NCI-H526 treated with DMSO at 0.1 percent for 48 hours (cell line): Measurements from ENCODE around the gene CPLX3.

Experiments
- DNase-seq: peaks from one replicate; lab custom pipeline; 2025; lab: John Stamatoyannopoulos, UW

Gene CPLX3

DNA sequence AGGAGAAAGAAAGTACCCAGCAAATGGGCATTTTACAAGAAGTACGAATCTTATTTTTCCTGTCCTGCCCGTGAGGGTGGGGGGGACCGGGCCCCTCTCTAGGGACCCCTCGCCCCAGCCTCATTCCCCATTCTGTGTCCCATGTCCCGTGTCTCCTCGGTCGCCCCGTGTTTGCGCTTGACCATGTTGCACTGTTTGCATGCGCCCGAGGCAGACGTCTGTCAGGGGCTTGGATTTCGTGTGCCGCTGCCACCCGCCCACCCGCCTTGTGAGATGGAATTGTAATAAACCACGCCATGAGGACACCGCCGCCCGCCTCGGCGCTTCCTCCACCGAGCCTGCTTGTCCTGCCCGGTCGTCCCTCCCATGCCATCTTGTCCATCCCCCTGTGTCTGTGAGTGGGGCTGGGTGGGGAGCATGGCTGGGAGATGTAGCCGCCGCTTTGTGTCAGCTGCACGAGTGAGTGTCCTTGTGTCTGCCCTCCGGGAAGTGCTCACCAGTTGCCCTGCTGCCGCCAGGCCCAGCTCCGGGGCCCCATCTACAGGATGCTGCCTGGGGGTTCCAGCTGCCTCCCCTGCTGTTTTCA is 23.5 kb upstream of the CPLX3 start:
- DNase-seq, result no peak

DNA sequence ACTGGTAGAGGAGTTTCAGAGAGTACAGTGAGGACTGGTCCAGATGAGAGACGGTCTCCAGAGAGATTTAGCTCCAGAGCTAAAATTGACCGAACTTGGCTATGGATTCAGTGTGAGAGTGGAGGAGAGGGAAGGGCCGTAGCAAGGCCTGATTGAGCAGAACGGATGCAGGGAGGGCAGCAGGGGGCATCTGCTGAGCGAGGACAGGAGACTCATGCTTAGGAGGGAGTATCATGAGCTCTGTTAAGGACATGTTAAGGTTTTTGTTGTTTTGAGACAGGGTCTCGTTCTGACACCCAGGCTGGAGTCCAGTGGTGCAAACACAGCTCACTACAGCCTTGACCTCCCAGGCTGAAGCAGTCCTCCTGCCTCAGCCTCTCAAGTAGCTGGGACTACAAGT is 21.5 kb upstream of the CPLX3 start:
- no peak for DNase-seq

- DNase-seq, result no peak
Observed at GRCh38 chr15:74807282-74807681, 19.1 kb upstream of the CPLX3 start.

DNA sequence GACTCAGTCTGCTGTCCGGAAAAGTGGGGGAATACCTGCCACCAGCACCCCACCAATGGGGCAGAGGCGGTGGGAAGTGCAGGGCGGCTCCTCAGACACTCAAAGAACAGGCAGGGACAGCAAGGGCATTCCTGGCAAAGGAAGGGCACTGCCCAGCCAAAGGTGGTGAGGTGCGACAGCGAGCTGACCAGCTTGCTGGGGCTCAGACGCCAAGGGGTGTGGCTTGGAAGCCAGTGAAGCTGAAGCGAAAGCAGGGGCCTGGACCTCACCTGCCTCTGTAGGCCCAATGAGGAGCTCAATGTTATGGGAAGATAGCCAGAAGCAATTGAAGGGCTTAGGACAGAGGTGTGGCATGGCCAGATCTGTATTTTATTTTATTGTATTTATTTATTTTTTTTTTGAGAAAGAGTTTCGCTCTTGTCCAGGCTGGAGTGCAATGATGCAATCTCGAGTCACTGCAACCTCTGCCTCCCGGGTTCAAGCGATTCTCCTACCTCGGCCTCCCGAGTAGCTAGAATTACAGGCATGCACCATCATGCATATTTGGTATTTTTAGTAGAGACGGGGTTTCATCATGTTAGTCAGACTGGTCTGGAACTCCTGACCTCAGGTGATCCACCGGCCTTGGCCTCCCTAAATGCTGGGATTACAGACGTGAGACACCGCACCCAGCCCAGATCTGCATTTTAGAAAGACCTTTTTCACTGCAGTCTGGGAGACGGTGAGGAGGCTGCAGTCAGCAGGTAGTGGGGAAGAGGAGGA is 18.2 kb upstream of the CPLX3 start:
- no peak for DNase-seq

- DNase-seq, result no peak
Observed at GRCh38 chr15:74808840-74809229, 17.6 kb upstream of the CPLX3 start.

DNA sequence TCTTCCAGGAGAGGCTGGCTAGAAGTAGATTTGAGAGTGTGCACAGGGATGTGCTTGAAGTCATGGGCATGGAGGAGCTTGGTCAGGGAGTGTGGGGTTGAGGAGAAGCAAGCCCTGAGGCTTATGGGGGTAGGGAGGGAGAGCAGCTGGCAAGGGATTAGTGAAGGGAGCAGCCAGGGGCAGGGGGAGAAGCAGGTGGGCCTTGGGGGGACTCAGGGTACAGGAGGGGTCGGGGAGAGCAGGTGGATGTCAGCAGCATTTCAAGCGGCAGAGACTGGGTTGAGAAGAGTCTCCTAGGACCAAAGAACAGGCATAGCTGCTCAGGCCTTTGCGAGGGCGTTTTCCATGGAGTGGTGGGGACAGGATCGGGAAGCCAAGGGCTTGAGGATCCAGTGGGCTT is 17.2 kb upstream of the CPLX3 start:
- no peak for DNase-seq

DNA sequence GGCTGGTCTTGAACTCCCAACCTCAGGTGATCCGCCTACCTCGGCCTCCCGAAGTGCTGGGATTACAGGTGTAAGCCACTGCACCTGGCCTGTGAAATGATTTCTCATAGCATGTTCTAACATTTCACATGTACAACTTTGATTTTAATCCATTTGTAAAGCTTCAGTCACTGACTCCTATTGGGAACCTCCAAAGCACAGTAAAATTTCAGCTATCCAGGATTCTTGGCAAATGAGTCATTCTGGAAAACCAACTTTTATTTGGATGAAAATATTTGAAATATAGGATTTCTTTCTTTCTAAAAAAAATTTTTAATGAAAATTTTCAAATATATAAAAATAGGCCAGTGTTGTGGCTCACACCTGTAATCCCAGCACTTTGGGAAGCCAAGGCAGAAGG is 16.5 kb upstream of the CPLX3 start:
- DNase-seq, result no peak

GRCh38 chr15:74812533-74812932 is 13.9 kb upstream of the CPLX3 start, which contains the start of gene LMAN1L:
LMAN1L (plus strand) TSS chr15:74812835; CDS start chr15:74812855, 20 bp downstream.
- DNase-seq, result no peak

DNA sequence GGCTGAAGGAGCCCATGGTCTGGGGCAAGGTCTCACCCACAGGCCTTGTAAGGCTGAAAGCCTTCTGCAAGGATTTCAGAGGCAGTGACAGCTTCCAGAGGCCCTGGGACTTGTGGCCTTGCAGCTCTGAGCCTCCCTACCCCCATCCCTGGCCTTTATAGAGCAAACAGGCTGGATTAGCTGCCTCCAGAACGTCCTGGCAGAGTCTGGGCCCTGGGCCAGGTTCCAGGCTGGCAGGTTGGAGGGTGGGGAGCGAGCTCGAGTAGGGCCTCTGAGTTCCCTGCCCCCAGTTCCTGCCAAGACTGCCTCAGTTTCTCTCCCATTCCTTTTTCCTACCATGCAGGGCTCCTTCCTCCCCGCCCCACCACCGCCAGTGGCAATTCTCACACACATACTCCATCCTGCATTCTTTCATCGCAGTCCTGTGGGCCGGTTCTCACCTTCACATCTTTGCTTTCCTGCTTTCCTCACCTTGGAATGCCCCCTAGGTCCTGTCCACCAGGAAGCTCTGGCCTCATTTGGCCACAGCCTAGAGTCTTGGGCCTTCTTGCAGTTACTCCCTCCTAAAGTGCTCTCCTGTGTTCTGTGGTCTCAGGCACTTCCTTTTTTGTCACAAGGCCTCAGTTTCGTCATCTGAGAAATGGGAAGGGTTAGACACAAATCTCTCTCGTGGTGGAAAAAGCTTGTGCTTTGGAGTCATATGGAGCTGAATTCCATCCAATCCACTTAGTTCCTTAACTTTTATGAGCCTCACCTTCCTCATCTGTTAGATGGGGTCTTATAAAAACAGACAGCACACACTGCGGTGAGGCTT is 11.1 kb upstream of the CPLX3 start:
- no peak for DNase-seq

GRCh38 chr15:74815961-74816360 is 10.5 kb upstream of the CPLX3 start:
- DNase-seq, result no peak

GRCh38 chr15:74816624-74817369 is 9.6 kb upstream of the CPLX3 start:
- no peak for DNase-seq

GRCh38 chr15:74817370-74817737 is 9.1 kb upstream of the CPLX3 start:
- DNase-seq, result no peak

- no peak for DNase-seq
Observed at GRCh38 chr15:74820056-74820455, 6.4 kb upstream of the CPLX3 start.

DNA sequence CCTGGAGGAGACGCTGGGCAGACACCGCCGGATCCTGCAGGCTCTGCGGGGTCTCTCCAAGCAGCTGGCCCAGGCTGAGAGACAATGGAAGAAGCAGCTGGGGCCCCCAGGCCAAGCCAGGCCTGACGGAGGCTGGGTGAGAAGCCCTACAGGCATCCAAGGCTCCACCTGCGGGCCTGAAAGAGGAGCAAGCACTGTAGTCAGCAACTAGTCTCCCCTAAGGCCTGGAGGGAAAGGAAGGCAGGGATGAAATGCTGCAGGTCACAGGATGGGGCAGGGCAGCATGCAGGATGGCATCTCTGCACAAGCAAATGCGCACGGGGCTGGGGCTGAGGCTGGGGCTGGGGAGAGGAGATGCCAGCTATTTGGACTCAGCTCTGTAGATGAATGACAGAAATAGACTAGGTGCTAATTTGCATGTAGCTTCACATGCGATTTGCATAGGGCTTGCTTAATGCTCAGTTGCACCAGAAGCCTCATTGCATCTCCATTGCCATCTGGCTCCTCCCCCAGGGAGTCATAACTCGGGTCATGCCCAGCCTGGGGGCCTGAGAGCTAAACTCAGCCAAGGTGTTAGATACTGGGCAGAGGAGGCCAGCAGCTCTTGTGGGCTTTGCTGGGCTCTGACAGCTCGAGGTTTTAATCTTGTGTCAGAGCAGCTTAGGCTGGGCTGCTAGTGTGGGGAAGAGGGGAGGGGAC is 5.2 kb upstream of the CPLX3 start:
- DNase-seq, result peak; percentile 98

GRCh38 chr15:74821790-74822158 is 4.7 kb upstream of the CPLX3 start:
- no peak for DNase-seq

- no peak for DNase-seq
Observed at GRCh38 chr15:74822233-74822632, 4.2 kb upstream of the CPLX3 start.

- DNase-seq, result no peak
Observed at GRCh38 chr15:74823324-74823723, 3.1 kb upstream of the CPLX3 start.

DNA sequence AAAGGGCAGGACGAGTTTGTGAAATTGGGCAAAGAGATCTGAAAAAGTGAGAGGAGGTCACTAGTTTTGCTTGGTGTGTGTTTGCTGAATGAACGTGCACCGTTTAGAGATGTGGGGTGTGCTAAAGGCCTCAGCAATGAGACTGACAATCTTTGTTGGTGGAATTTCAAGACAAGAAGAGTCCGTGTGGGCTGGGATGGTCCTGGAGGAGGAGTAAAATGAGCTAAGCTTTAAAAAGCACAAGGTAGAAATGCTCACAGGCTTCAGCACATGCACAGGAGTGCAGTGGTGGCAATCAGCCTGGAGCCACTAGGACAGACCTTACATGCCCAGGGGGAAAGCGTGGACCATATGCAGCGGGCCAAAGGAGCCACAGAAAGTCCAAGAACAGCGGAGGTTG is 1.5 kb upstream of the CPLX3 start:
- no peak for DNase-seq

DNA sequence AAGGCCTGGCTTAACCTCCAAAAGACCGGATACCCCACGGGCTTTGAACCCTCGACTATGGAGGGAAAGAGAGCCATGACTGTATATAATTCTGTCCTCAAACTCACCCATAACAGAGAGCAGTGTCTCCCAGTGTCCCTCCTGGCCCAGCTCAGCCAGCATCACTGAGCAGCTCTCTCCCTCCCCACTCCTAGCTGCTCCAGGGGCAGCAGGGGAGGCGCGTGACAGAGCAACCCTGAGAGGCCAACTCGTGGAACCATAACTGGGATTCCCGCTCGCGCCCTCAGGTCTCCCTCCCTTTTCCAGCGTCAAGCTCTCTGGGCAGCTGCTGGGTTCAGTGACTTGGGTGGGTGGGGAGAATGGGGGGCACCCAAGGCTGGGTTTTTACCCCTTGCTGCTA is 561 bp upstream of the CPLX3 start:
- no peak for DNase-seq

DNA sequence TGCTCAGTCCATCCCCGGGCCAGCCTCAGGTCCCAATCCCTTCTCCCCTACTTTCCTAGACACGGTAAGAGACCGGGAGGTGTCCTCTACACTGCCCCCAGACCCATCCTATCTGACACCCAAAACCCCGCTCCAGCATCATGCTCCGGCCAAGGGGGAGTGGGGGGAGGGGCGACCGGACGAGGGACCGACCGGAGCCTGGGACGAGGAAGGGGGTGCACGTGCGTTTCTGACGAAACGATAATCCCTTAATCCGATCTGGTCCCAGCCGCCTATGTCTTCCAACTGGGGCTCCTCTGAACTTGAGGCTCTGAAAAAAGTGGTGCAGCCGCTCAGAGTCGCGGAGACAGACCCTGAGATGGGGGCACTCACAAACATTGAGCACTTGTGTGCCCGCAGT is 494 bp downstream of the CPLX3 start:
- no peak for DNase-seq

- no peak for DNase-seq
Observed at GRCh38 chr15:74827614-74828013, 1.2 kb downstream of the CPLX3 start.

DNA sequence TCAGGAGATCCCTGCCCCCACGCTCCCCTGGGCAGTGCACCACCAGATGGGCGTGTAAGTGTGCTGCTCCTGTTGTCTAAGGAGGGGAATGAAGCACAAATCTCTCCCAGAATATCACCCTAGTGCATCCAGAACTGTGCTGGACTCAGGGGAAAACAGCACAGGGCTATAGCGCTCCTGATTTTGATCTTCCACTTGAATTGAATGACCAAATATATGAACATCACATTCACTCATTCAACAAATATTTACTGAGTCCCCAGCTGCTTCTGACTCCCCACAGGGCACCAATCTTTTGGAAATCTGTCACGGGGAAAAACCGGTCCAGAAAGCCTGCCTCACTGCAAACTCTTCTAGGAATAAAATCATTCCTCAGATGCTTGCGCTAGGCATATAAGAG is 2.4 kb downstream of the CPLX3 start:
- DNase-seq, result no peak
